ENCODE data around the gene MORC3. TPM values are rescaled to one million over a fixed set of nuclear protein-coding genes. Genes with fewer than 3 reads are reported as not detected.
A peak's percentile ranks its signal among the peaks of the same experiment; 100 is the strongest.

The MORC3 gene
- total and polyA plus RNA-seq, 9 of the 15 experiments (the other 6 are each of a cell fraction or from before 2014, with no cell fraction given) = 12.7 to 53.7 (median 36.0) TPM

- TF ChIP-seq, protein P1, sequence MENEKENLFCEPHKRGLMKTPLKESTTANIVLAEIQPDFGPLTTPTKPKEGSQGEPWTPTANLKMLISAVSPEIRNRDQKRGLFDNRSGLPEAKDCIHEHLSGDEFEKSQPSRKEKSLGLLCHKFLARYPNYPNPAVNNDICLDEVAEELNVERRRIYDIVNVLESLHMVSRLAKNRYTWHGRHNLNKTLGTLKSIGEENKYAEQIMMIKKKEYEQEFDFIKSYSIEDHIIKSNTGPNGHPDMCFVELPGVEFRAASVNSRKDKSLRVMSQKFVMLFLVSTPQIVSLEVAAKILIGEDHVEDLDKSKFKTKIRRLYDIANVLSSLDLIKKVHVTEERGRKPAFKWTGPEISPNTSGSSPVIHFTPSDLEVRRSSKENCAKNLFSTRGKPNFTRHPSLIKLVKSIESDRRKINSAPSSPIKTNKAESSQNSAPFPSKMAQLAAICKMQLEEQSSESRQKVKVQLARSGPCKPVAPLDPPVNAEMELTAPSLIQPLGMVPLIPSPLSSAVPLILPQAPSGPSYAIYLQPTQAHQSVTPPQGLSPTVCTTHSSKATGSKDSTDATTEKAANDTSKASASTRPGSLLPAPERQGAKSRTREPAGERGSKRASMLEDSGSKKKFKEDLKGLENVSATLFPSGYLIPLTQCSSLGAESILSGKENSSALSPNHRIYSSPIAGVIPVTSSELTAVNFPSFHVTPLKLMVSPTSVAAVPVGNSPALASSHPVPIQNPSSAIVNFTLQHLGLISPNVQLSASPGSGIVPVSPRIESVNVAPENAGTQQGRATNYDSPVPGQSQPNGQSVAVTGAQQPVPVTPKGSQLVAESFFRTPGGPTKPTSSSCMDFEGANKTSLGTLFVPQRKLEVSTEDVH (IDR thresholded peaks at IDR 0.05; ENCODE audit: low read depth, partially characterized antibody) = peak; percentile 12
- TF ChIP-seq MEF2A (IDR thresholded peaks at IDR 0.05; ENCODE audit: control insufficient read depth, low read depth, low read length) (no peak), PTBP1 (IDR thresholded peaks at IDR 0.05; ENCODE audit: low read depth, low read length) (0 out of 2 replicates have a peak, but pooled peaks have one; percentile 56), MYC (IDR thresholded peaks at IDR 0.05; ENCODE audit: low read depth, low read length) (0 out of 2 replicates have a peak, but pooled peaks have one; percentile 45), MYC (CRISPR knock-in tag; IDR thresholded peaks at IDR 0.05; ENCODE audit: borderline replicate concordance, low read depth) (no peak), OTX1 (CRISPR knock-in tag; IDR thresholded peaks at IDR 0.05) (no peak), TEAD4 (IDR thresholded peaks at IDR 0.05; ENCODE audit: low read length) (peak; percentile 87), TEAD4 (CRISPR knock-in tag; IDR thresholded peaks at IDR 0.05; ENCODE audit: borderline replicate concordance) (no peak), KDM1A (IDR thresholded peaks at IDR 0.05) (peak in 1 of 2 experiments; percentile 45; a peak in 2 of 4 replicates), XRCC3 (IDR thresholded peaks at IDR 0.05) (no peak), KLF13 (tag; IDR thresholded peaks at IDR 0.05; ENCODE audit: borderline replicate concordance, low read depth) (peak; percentile 78; the same call in 1 of the 2 replicates), ZNF3 (CRISPR knock-in tag; IDR thresholded peaks at IDR 0.05) (no peak), TAL1 (IDR thresholded peaks at IDR 0.05) (peak; percentile 83), ZNF354B (CRISPR knock-in tag; IDR thresholded peaks at IDR 0.05) (no peak), MEF2D (tag; conservative IDR thresholded peaks at IDR 0.05; ENCODE audit: low read depth) (no peak), NELFE (IDR thresholded peaks at IDR 0.05; ENCODE audit: insufficient read depth, insufficient read length) (no peak), TAF7 (tag; IDR thresholded peaks at IDR 0.05) (0 out of 2 replicates have a peak, but pooled peaks have one; percentile 49)
- TF ChIP-seq, protein P2, sequence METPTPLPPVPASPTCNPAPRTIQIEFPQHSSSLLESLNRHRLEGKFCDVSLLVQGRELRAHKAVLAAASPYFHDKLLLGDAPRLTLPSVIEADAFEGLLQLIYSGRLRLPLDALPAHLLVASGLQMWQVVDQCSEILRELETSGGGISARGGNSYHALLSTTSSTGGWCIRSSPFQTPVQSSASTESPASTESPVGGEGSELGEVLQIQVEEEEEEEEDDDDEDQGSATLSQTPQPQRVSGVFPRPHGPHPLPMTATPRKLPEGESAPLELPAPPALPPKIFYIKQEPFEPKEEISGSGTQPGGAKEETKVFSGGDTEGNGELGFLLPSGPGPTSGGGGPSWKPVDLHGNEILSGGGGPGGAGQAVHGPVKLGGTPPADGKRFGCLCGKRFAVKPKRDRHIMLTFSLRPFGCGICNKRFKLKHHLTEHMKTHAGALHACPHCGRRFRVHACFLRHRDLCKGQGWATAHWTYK (CRISPR knock-in tag; IDR thresholded peaks at IDR 0.05) = 0 out of 2 replicates have a peak, but pooled peaks have one; percentile 15
- TF ChIP-seq, protein P3, sequence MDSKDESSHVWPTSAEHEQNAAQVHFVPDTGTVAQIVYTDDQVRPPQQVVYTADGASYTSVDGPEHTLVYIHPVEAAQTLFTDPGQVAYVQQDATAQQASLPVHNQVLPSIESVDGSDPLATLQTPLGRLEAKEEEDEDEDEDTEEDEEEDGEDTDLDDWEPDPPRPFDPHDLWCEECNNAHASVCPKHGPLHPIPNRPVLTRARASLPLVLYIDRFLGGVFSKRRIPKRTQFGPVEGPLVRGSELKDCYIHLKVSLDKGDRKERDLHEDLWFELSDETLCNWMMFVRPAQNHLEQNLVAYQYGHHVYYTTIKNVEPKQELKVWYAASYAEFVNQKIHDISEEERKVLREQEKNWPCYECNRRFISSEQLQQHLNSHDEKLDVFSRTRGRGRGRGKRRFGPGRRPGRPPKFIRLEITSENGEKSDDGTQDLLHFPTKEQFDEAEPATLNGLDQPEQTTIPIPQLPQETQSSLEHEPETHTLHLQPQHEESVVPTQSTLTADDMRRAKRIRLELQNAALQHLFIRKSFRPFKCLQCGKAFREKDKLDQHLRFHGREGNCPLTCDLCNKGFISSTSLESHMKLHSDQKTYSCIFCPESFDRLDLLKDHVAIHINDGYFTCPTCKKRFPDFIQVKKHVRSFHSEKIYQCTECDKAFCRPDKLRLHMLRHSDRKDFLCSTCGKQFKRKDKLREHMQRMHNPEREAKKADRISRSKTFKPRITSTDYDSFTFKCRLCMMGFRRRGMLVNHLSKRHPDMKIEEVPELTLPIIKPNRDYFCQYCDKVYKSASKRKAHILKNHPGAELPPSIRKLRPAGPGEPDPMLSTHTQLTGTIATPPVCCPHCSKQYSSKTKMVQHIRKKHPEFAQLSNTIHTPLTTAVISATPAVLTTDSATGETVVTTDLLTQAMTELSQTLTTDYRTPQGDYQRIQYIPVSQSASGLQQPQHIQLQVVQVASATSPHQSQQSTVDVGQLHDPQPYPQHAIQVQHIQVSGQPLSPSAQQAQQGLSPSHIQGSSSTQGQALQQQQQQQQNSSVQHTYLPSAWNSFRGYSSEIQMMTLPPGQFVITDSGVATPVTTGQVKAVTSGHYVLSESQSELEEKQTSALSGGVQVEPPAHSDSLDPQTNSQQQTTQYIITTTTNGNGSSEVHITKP (IDR thresholded peaks at IDR 0.05; ENCODE audit: partially characterized antibody) = no peak
Measured at GRCh38 chr21:36320421-36321324, 676 bp downstream of the MORC3 start (continued).
